ENCODE data around the gene PAQR5.

DNA sequence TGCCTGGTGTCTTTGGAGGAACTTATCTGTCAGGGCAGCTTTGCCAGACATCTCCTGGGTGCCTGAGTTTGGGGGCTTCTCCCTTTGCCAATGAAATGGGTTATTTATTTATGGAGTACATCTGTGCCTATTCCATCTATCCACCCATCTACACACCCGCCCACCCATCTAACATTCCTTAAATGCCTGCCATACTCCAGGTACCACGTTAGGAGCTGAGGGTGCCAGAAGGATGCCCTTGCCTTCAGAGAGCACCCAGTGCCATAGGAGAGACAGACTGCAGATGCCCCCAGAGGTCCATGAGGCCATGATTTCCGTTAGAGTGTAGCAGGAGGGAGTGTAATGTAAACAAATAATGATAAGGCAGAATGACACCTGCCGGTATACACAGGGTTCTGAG, 93.6 kb downstream of the PAQR5 start:
- TF ChIP-seq, protein P1, sequence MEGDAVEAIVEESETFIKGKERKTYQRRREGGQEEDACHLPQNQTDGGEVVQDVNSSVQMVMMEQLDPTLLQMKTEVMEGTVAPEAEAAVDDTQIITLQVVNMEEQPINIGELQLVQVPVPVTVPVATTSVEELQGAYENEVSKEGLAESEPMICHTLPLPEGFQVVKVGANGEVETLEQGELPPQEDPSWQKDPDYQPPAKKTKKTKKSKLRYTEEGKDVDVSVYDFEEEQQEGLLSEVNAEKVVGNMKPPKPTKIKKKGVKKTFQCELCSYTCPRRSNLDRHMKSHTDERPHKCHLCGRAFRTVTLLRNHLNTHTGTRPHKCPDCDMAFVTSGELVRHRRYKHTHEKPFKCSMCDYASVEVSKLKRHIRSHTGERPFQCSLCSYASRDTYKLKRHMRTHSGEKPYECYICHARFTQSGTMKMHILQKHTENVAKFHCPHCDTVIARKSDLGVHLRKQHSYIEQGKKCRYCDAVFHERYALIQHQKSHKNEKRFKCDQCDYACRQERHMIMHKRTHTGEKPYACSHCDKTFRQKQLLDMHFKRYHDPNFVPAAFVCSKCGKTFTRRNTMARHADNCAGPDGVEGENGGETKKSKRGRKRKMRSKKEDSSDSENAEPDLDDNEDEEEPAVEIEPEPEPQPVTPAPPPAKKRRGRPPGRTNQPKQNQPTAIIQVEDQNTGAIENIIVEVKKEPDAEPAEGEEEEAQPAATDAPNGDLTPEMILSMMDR (IDR thresholded peaks at IDR 0.05; ENCODE audit: borderline replicate concordance, extremely low read depth, low read length, poor library complexity, severe bottlenecking): no peak
- TF ChIP-seq EZH2 (IDR thresholded peaks at IDR 0.05; ENCODE audit: borderline replicate concordance, low read depth, low read length, severe bottlenecking): no peak

Measured in DND-41 (cell line).